A673 (cell line): ENCODE data around the gene HNRNPA0.

ENCODE experiments used
- CTCF ChIP-seq: fragments of 300-800, 200-600 bp; sonication (generic); conservative IDR thresholded peaks from 2 replicates; pipeline ENCODE4 v1.5.1; 2017; ENCODE audit warnings: low read depth, mild to moderate bottlenecking, antibody characterized with exemption, low read length, moderate library complexity, mixed read lengths
- EZH2 ChIP-seq: fragments of 200-600 bp; sonication (generic); IDR thresholded peaks from 2 replicates; pipeline ENCODE4 v1.6.1; 2017; ENCODE audit warnings: borderline replicate concordance, low read depth, mild to moderate bottlenecking, mixed read lengths, antibody characterized with exemption, low read length; ENCODE audit not compliant: poor library complexity, severe bottlenecking

GRCh38 chr5:137750436-137750835, 3.7 kb downstream of the HNRNPA0 start:
- TF ChIP-seq EZH2: no peak
- TF ChIP-seq CTCF: no peak
